Measurements from ENCODE around the gene PARP11. TPM values are rescaled to one million over a fixed set of nuclear protein-coding genes. Genes with fewer than 3 reads are reported as not detected.

Gene PARP11
- total RNA-seq, 1 experiment from 2014 or later, result 11.3 TPM

- Histone ChIP-seq H4K91ac (ENCODE audit: insufficient read length, low read depth, low read length) (no peak overlapping the region), H3K9me3 (ENCODE audit: control insufficient read depth, low read depth, low read length) (no peaks in the 10 kb centered on the region), H4K5ac (ENCODE audit: insufficient read length, low read depth, low read length) (no peak overlapping the region), H3K79me2 (ENCODE audit: insufficient read depth, low read length) (no peaks in the 10 kb centered on the region), H3K27ac (ENCODE audit: insufficient read length, low read depth, low read length) (no peak overlapping the region), H4K8ac (replicated peaks; ENCODE audit: insufficient read length, low read depth, low read length) (no peak overlapping the region), H3K56ac (ENCODE audit: insufficient read length, low read depth, low read length) (no peak overlapping the region), H2BK15ac (ENCODE audit: low read depth, low read length) (no peak overlapping the region), H3K4me1 (ENCODE audit: insufficient read depth, low read length) (no peaks in the 10 kb centered on the region), H4K20me1 (ENCODE audit: control insufficient read depth, insufficient read depth, insufficient read length) (no peaks in the 10 kb centered on the region), H3K14ac (ENCODE audit: insufficient read depth, low read length) (no peak overlapping the region), H2BK20ac (ENCODE audit: low read depth, low read length, poor library complexity, severe bottlenecking) (no peak overlapping the region), H3T11ph (ENCODE audit: low read length) (no peak overlapping the region), H2BK12ac (ENCODE audit: insufficient read length, low read depth, low read length) (no peak overlapping the region), H2BK5ac (ENCODE audit: insufficient read length, low read length) (no peak overlapping the region), H3K79me1 (ENCODE audit: insufficient read depth, low read depth, low read length, poor library complexity, severe bottlenecking) (no peaks in the 10 kb centered on the region), H3K18ac (ENCODE audit: insufficient read length, low read depth, low read length) (no peak overlapping the region), H3K23me2 (ENCODE audit: insufficient read length, low read depth, low read length, poor library complexity, severe bottlenecking) (no peaks in the 10 kb centered on the region), H3K9ac (ENCODE audit: extremely low read depth, insufficient read length, low read length) (no peak overlapping the region), H2AK5ac (ENCODE audit: insufficient read length, low read length) (no peak overlapping the region), H3K4ac (ENCODE audit: low read depth, low read length) (no peak overlapping the region), H3K4me2 (ENCODE audit: insufficient read depth, insufficient read length, low read length) (no peak overlapping the region), H2AFZ (ENCODE audit: low read length) (no peak overlapping the region), H3K27me3 (ENCODE audit: insufficient read depth, low read length) (no peaks in the 10 kb centered on the region), H2BK120ac (ENCODE audit: low read depth, low read length, poor library complexity, severe bottlenecking) (no peak overlapping the region), H3K23ac (ENCODE audit: insufficient read length, low read depth, low read length) (no peak overlapping the region)
- peaks cover 11 to 13% of the 10 kb centered on the region in 2 experiments for H3K4me1 Mint-ChIP-seq
- 0 out of 2 replicates have a peak, but pooled peaks cover 3% of the 10 kb centered on the region for H3K27me3 Mint-ChIP-seq (ENCODE audit: low read depth)
- DNase-seq, result no peak
- no peaks in the 10 kb centered on the region for H3K36me3 Mint-ChIP-seq (ENCODE audit: insufficient read depth in 1 of 3, low read depth in 3 of 3)
- WGBS (ENCODE audit: extremely low coverage, insufficient read length, low lambda C conversion rate), result no CpG with 5 or more reads among the region's 2 CpGs
- no peaks in the 10 kb centered on the region for H3K9me3 Mint-ChIP-seq
- H3K4me3 Mint-ChIP-seq, result no peak overlapping the region
- H3K27ac Mint-ChIP-seq, result no peak overlapping the region
- TF ChIP-seq CTCF (conservative IDR thresholded peaks at IDR 0.05), result no peak
These were observed 19.4 kb upstream of the PARP11 start for GRCh38 chr12:3892631-3893030.

Data from H9 (cell line).